ENCODE data around the gene DGKI. TPM values are rescaled to one million over a fixed set of nuclear protein-coding genes. Genes with fewer than 3 reads are reported as not detected.
A peak's percentile ranks its signal among the peaks of the same experiment; 100 is the strongest.

Gene DGKI
- total RNA-seq, 1 experiment from 2014 or later: 0.55 TPM

DNA sequence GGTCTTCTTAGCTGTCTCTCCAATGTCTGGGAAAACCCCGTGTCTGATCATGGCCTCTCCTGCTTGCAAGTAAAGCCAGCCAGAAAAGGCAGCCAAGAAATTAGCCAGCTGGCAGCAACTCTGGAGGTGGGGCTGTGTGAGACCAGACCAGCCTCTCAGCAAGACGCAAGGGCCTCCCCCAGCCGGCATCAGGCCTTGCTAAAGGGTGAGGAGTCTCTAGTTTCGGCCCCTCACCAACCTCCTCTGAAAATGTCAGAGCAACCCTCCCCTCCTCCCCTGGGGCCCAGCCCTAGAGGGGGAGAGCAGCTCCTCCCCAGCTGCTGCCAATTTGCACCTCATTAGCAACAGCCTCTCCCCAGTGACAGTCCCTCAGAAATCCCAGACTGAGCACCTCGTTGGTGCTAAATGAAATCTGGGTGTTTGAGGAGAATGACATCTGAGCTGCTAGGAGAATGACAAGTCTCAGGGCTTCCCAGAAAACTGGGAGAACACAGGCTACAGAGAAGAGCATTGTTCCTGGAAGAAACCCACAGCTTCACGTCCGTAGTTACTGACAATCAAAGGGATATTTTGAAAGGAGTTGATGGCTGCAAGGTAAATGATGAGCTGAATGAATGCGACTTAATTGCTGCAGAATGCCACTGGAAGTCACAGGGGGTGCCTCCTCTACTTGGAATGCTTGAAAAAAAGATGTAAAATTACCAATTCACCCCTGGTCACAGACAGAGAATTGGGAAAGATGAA lies 25.9 kb downstream of the DGKI start:
- Histone ChIP-seq H3K14ac (ENCODE audit: insufficient read depth, low read length) (no peak overlapping the region), H3K23me2 (ENCODE audit: insufficient read length, low read depth, low read length, poor library complexity, severe bottlenecking) (no peaks in the 10 kb centered on the region), H2BK120ac (ENCODE audit: low read depth, low read length, poor library complexity, severe bottlenecking) (no peak overlapping the region), H3T11ph (ENCODE audit: low read length) (no peak overlapping the region), H3K4me1 (ENCODE audit: insufficient read depth, low read length) (peaks cover 6% of the 10 kb centered on the region; the same call in 1 of the 2 replicates), H3K18ac (ENCODE audit: insufficient read length, low read depth, low read length) (no peak overlapping the region), H3K4ac (ENCODE audit: low read depth, low read length) (no peak overlapping the region), H4K91ac (ENCODE audit: insufficient read length, low read depth, low read length) (no peak overlapping the region), H3K9ac (ENCODE audit: extremely low read depth, insufficient read length, low read length) (no peak overlapping the region), H2AFZ (ENCODE audit: low read length) (no peak overlapping the region), H3K27ac (ENCODE audit: insufficient read length, low read depth, low read length) (no peak overlapping the region), H2AK5ac (ENCODE audit: insufficient read length, low read length) (no peak overlapping the region), H4K8ac (replicated peaks; ENCODE audit: insufficient read length, low read depth, low read length) (no peak overlapping the region), H2BK20ac (ENCODE audit: low read depth, low read length, poor library complexity, severe bottlenecking) (no peak overlapping the region), H3K9me3 (ENCODE audit: control insufficient read depth, low read depth, low read length) (no peaks in the 10 kb centered on the region), H2BK15ac (ENCODE audit: low read depth, low read length) (no peak overlapping the region), H4K5ac (ENCODE audit: insufficient read length, low read depth, low read length) (no peak overlapping the region), H3K27me3 (ENCODE audit: insufficient read depth, low read length) (no peaks in the 10 kb centered on the region), H3K79me1 (ENCODE audit: insufficient read depth, low read depth, low read length, poor library complexity, severe bottlenecking) (no peaks in the 10 kb centered on the region), H2BK5ac (ENCODE audit: insufficient read length, low read length) (no peak overlapping the region), H3K23ac (ENCODE audit: insufficient read length, low read depth, low read length) (no peak overlapping the region), H3K56ac (ENCODE audit: insufficient read length, low read depth, low read length) (no peak overlapping the region), H3K4me2 (ENCODE audit: insufficient read depth, insufficient read length, low read length) (peak overlapping the region; percentile 7), H4K20me1 (ENCODE audit: control insufficient read depth, insufficient read depth, insufficient read length) (no peaks in the 10 kb centered on the region), H2BK12ac (ENCODE audit: insufficient read length, low read depth, low read length) (no peak overlapping the region), H3K79me2 (ENCODE audit: insufficient read depth, low read length) (no peaks in the 10 kb centered on the region)
- TF ChIP-seq, protein P1, sequence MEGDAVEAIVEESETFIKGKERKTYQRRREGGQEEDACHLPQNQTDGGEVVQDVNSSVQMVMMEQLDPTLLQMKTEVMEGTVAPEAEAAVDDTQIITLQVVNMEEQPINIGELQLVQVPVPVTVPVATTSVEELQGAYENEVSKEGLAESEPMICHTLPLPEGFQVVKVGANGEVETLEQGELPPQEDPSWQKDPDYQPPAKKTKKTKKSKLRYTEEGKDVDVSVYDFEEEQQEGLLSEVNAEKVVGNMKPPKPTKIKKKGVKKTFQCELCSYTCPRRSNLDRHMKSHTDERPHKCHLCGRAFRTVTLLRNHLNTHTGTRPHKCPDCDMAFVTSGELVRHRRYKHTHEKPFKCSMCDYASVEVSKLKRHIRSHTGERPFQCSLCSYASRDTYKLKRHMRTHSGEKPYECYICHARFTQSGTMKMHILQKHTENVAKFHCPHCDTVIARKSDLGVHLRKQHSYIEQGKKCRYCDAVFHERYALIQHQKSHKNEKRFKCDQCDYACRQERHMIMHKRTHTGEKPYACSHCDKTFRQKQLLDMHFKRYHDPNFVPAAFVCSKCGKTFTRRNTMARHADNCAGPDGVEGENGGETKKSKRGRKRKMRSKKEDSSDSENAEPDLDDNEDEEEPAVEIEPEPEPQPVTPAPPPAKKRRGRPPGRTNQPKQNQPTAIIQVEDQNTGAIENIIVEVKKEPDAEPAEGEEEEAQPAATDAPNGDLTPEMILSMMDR (conservative IDR thresholded peaks at IDR 0.05): no peak
- no peaks in the 10 kb centered on the region for H3K27me3 Mint-ChIP-seq (ENCODE audit: low read depth)
- WGBS (ENCODE audit: extremely low coverage, insufficient read length, low lambda C conversion rate): no CpG with 5 or more reads among the region's 8 CpGs
- peaks cover 36 to 37% of the 10 kb centered on the region in 2 experiments for H3K4me1 Mint-ChIP-seq
- peak overlapping the region; percentile 8 to 10; a peak in 1 of 5 replicates for H3K4me3 Mint-ChIP-seq
- peak; percentile 80 for DNase-seq
- peak overlapping the region; percentile 68 to 84 (median 83); a peak in 5 of 7 replicates for H3K27ac Mint-ChIP-seq
- no peaks in the 10 kb centered on the region; a peak in 1 of 5 replicates for H3K9me3 Mint-ChIP-seq
- no peaks in the 10 kb centered on the region for H3K36me3 Mint-ChIP-seq (ENCODE audit: insufficient read depth in 1 of 3, low read depth in 3 of 3)
